Measurements from ENCODE around the gene SLC6A6. TPM values are rescaled to one million over a fixed set of nuclear protein-coding genes. Genes with fewer than 3 reads are reported as not detected.

The SLC6A6 gene
- total RNA-seq, 1 experiment from 2014 or later, result 211 TPM

GRCh38 chr3:14489641-14490040 is 87.2 kb downstream of the SLC6A6 start (continued):
- TF ChIP-seq AR (CRISPR knock-in tag; IDR thresholded peaks at IDR 0.05), result no peak
- TF ChIP-seq CDX4 (CRISPR knock-in tag; IDR thresholded peaks at IDR 0.05; ENCODE audit: borderline replicate concordance), result no peak
- TF ChIP-seq PREB (CRISPR knock-in tag; IDR thresholded peaks at IDR 0.05; ENCODE audit: borderline replicate concordance), result no peak
- TF ChIP-seq CREM (CRISPR knock-in tag; IDR thresholded peaks at IDR 0.05), result no peak
- TF ChIP-seq ZNF219 (CRISPR knock-in tag; IDR thresholded peaks at IDR 0.05; ENCODE audit: borderline replicate concordance), result no peak
- TF ChIP-seq ARID4B (CRISPR knock-in tag; IDR thresholded peaks at IDR 0.05; ENCODE audit: borderline replicate concordance), result no peak
- no peak for TF ChIP-seq MYBL2 (CRISPR knock-in tag; IDR thresholded peaks at IDR 0.05)

GRCh38 chr3:14490255-14490654 is 87.8 kb downstream of the SLC6A6 start:
- no peak overlapping the region for H3K4me3 Mint-ChIP-seq
- CTCF ChIA-PET, result interaction anchor here (1.1 to 1.6 kb wide), 3 partner anchors 19 to 287 kb away, joined by 3 to 7 read pairs (median 5); no protein-coding TSS in a partner anchor
- ATAC-seq, result no peak
- H3K27me3 Mint-ChIP-seq (ENCODE audit: low read depth), result no peaks in the 10 kb centered on the region
- POLR2A ChIA-PET, result no interaction called here
- peak overlapping the region; percentile 58; the same call in 1 of the 2 replicates for H3K27ac Mint-ChIP-seq
- no peaks in the 10 kb centered on the region for H3K4me1 Mint-ChIP-seq
- peaks cover 18% of the 10 kb centered on the region for H3K36me3 Mint-ChIP-seq
- H3K9me3 Mint-ChIP-seq, result no peaks in the 10 kb centered on the region
- DNase-seq (ENCODE audit: low spot score), result no peak
- no peak for TF ChIP-seq ZNF512 (CRISPR knock-in tag; IDR thresholded peaks at IDR 0.05; ENCODE audit: borderline replicate concordance)
- no peak for TF ChIP-seq ZNF317 (CRISPR knock-in tag; IDR thresholded peaks at IDR 0.05; ENCODE audit: borderline replicate concordance, low read depth)
- TF ChIP-seq USF1 (CRISPR knock-in tag; IDR thresholded peaks at IDR 0.05), result no peak
- TF ChIP-seq NR1H2 (CRISPR knock-in tag; IDR thresholded peaks at IDR 0.05), result no peak
- no peak for TF ChIP-seq TEAD4 (CRISPR knock-in tag; IDR thresholded peaks at IDR 0.05)
- TF ChIP-seq PREB (CRISPR knock-in tag; IDR thresholded peaks at IDR 0.05; ENCODE audit: borderline replicate concordance), result no peak
- no peak for TF ChIP-seq ZSCAN18 (CRISPR knock-in tag; IDR thresholded peaks at IDR 0.05)
- no peak for TF ChIP-seq E2F1 (CRISPR knock-in tag; IDR thresholded peaks at IDR 0.05)
- no peak for TF ChIP-seq ZNF423 (CRISPR knock-in tag; IDR thresholded peaks at IDR 0.05)
- TF ChIP-seq E2F5 (CRISPR knock-in tag; IDR thresholded peaks at IDR 0.05), result no peak
- no peak for TF ChIP-seq FOXJ3 (CRISPR knock-in tag; IDR thresholded peaks at IDR 0.05; ENCODE audit: borderline replicate concordance)
